Activated B cell treated with CpG ODN at 0.5 μM for 24 hours (primary cell): ENCODE results near the gene DNAH17. TPM values are rescaled to one million over a fixed set of nuclear protein-coding genes. Genes with fewer than 3 reads are reported as not detected.

Experiments used
- ATAC-seq: fragments of 200-7000 bp; cut with Tn5 transposase; one replicate; pipeline ENCODE4 v1.10.0; 2021; ENCODE audit warnings: low read depth, mild to moderate bottlenecking, moderate library complexity
- CTCF ChIA-PET: fragments of 350-600 bp; sonication (Branson Sonifier 250); formaldehyde crosslinking; loops from one replicate; lab custom pipeline; 2021; ENCODE audit warnings: antibody characterized with exemption; lab: Charles Lee
- POLR2A ChIA-PET: fragments of 350-600 bp; sonication (Branson Sonifier 250); formaldehyde crosslinking; loops from one replicate; lab custom pipeline; 2021; ENCODE audit warnings: antibody characterized with exemption; lab: Charles Lee
- DNase-seq: peaks from one replicate; pipeline ENCODE4 v3.0.0; 2022
- H3K27ac Mint-ChIP-seq: one replicate; pipeline ENCODE4 v1.8.0; 2020; ENCODE audit warnings: mixed read lengths
- H3K27me3 Mint-ChIP-seq: one replicate; pipeline ENCODE4 v1.8.0; 2021; ENCODE audit warnings: mixed read lengths
- H3K36me3 Mint-ChIP-seq: one replicate; pipeline ENCODE4 v1.8.0; 2021; ENCODE audit warnings: low read depth, mixed read lengths
- H3K4me1 Mint-ChIP-seq: one replicate; pipeline ENCODE4 v1.8.0; 2021; ENCODE audit warnings: mixed read lengths
- H3K4me3 Mint-ChIP-seq: one replicate; pipeline ENCODE4 v1.8.0; 2020; ENCODE audit warnings: mild to moderate bottlenecking, mixed read lengths
- H3K9me3 Mint-ChIP-seq: one replicate; pipeline ENCODE4 v1.8.0; 2020; ENCODE audit warnings: mixed read lengths
- CTCF ChIP-seq: fragments of 200-600 bp; IDR thresholded peaks from one replicate; pipeline ENCODE4 v1.8.0; 2022; ENCODE audit warnings: antibody characterized with exemption, mild to moderate bottlenecking
- intact Hi-C: fragments of 100-400 bp; cut with micrococcal nuclease; formaldehyde crosslinking; loops from one replicate; pipeline ENCODE4 v1.15.1; 2024
- total RNA-seq: library from RNA; stranded (reverse); gene quantifications from 2 replicates; pipeline ENCODE4 v1.2.3, GENCODE V29; 2022

Gene DNAH17
- total RNA-seq, 1 donor from 2014 or later = 0.13 TPM

GRCh38 chr17:78461799-78462053 is 115.5 kb downstream of the DNAH17 start:
- no peaks in the 10 kb centered on the region for H3K9me3 Mint-ChIP-seq
- H3K27me3 Mint-ChIP-seq = peaks cover 1% of the 10 kb centered on the region
- no peak overlapping the region for H3K27ac Mint-ChIP-seq
- DNase-seq (no peak), ATAC-seq (no peak)
- intact Hi-C loops = no loop called here
- H3K4me3 Mint-ChIP-seq = no peak overlapping the region
- POLR2A ChIA-PET = no interaction called here
- no peak for TF ChIP-seq CTCF
- no peaks in the 10 kb centered on the region for H3K4me1 Mint-ChIP-seq
- no peaks in the 10 kb centered on the region for H3K36me3 Mint-ChIP-seq
- CTCF ChIA-PET = no interaction called here

DNA sequence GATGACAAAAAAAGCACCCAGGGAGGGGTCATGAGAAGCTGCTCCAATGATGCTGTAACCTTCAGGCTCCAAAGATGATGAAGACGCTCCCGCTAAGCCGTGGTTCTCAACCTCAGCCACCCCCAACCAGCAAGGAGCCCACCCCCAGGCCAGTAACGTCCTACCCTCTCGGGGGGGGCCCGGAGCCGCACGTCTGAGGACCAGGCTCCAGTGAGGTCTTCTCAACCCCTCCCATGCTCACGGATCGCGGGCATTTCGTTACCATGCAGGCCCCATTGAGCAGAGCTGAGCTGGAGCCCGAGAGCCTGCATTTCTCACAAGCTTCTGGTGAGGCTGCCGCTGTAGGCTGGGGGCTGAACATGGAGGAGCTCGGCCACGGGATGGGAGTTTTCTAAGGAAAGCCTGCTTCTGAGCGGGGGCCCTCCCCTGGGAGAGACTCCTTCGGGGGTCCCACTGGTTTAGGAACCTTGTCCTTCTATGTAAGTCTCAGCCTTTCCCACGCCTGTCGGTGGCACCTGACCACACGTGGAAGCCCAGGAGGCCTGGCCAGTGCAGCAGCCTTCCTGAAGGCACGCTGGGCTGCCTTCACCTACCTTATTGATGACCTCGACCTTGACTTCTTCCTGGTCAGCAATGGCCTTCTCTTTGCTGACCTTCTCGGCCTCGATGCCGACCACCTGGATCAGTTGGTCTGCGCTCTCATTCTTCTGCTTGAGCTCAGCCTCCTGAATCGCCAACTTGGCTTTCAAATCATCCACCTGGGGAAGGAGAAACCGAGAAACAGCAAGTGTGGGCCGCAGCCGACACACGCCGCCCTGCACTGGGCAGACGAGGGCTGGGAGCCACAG is 116.0 kb downstream of the DNAH17 start:
- ChIA-PET POLR2A (no interaction called here), CTCF (interaction anchor here (0.7 kb wide), 1 partner anchor 16 kb away, joined by 3 read pairs; no protein-coding TSS in a partner anchor)
- no peaks in the 10 kb centered on the region for H3K4me1 Mint-ChIP-seq
- TF ChIP-seq CTCF = no peak
- peaks cover 1% of the 10 kb centered on the region for H3K27me3 Mint-ChIP-seq
- ATAC-seq (no peak), DNase-seq (no peak)
- H3K9me3 Mint-ChIP-seq = no peaks in the 10 kb centered on the region
- no peak overlapping the region for H3K4me3 Mint-ChIP-seq
- intact Hi-C loops = no loop called here
- H3K36me3 Mint-ChIP-seq = no peaks in the 10 kb centered on the region
- no peak overlapping the region for H3K27ac Mint-ChIP-seq

DNA sequence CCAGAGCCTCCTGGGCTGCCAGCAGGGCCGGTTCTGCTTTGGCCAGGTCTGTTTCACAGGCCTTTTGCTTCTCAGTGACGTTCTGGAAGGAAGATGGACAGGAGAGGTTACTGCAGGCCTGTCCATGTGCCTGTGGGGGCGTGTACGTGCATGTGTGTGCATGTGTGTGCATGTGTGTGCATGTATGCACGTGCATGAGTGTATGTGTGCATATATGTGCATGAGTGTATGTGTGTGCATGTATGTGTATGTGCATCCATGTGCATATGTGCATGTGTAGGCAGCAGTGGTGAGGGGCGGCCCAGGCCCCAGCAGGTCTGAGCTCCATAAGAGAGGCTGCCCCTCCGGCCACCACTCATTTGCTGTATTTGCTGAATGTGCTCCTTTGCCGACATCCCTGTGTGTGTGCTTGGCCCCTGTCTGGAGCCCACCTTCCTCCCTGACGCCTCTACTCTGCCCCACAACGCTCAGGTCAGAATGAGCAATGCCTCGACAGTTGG is 117.0 kb downstream of the DNAH17 start:
- ChIA-PET CTCF (no interaction called here), POLR2A (no interaction called here)
- Mint-ChIP-seq H3K4me3 (no peak overlapping the region), H3K4me1 (no peaks in the 10 kb centered on the region), H3K36me3 (no peaks in the 10 kb centered on the region), H3K27me3 (peaks cover 1% of the 10 kb centered on the region), H3K9me3 (no peaks in the 10 kb centered on the region), H3K27ac (no peak overlapping the region)
- ATAC-seq = no peak
- no peak for TF ChIP-seq CTCF
- no peak for DNase-seq
- intact Hi-C loops = no loop called here

- Mint-ChIP-seq H3K4me1 (no peaks in the 10 kb centered on the region), H3K27ac (no peak overlapping the region), H3K4me3 (no peak overlapping the region), H3K27me3 (peaks cover 1% of the 10 kb centered on the region), H3K9me3 (no peaks in the 10 kb centered on the region), H3K36me3 (no peaks in the 10 kb centered on the region)
- no peak for TF ChIP-seq CTCF
- ATAC-seq = no peak
- intact Hi-C loops = no loop called here
- CTCF ChIA-PET = no interaction called here
- no peak for DNase-seq
- POLR2A ChIA-PET = no interaction called here
These were observed 117.5 kb downstream of the DNAH17 start for GRCh38 chr17:78459696-78460095.

DNA sequence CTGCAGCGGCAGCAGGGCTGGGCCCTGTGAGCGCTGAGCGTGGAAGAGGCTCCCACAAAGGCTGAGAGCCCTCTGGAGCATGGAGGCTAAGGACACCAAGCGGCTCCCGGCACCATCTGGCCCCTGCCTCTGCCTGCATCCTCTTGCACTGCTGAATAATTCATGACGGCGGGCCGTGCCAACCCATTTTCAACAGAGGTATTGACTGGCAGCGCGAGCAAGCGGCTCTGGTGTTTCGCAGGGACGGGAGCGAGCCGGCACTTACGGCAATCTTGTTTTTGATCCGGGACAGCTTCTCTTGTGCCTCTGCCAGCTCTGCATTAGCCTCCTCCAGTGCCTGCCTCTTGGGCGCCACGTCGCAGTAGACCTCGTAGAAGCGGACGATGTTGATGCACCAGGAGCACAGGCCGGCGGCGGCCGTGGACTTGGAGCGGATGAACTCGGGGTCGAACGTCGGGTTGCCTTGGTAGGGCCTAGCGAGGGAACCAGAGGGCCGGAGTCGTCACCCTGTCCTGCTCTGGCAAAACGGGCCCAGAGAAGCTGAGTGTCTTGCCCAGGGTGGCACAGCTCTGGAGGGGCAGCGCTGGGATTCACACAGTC is 118.4 kb downstream of the DNAH17 start:
- H3K27me3 Mint-ChIP-seq = peaks cover 1% of the 10 kb centered on the region
- no peak for DNase-seq
- no peaks in the 10 kb centered on the region for H3K9me3 Mint-ChIP-seq
- no peak for TF ChIP-seq CTCF
- ChIA-PET POLR2A (no interaction called here), CTCF (no interaction called here)
- ATAC-seq = no peak
- H3K27ac Mint-ChIP-seq = no peak overlapping the region
- H3K4me3 Mint-ChIP-seq = no peak overlapping the region
- H3K4me1 Mint-ChIP-seq = no peaks in the 10 kb centered on the region
- H3K36me3 Mint-ChIP-seq = no peaks in the 10 kb centered on the region
- intact Hi-C loops = no loop called here
